UCSD-AML1 (cell line): ENCODE results near the gene GRIK5.

ENCODE experiments used
- DNase-seq: peaks from one replicate; lab custom pipeline; 2025; ENCODE audit not compliant: unreplicated experiment; lab: John Stamatoyannopoulos, UW

The GRIK5 gene

GRCh38 chr19:41959056-41960053, 110.7 kb downstream of the GRIK5 start, which contains the start of gene RABAC1:
Gene RABAC1, minus strand, starts transcription at chr19:41959321. Its CDS starts 29 bp downstream, at chr19:41959292.
- peak; percentile 89 for DNase-seq

- DNase-seq, result peak; percentile 87
These were observed 111.5 kb downstream of the GRIK5 start for GRCh38 chr19:41958367-41959055.

GRCh38 chr19:41957838-41958366, 112.1 kb downstream of the GRIK5 start:
- peak; percentile 76 for DNase-seq

- DNase-seq, result no peak
These were observed 112.7 kb downstream of the GRIK5 start for GRCh38 chr19:41957161-41957837.

- no peak for DNase-seq
These were observed 113.4 kb downstream of the GRIK5 start for GRCh38 chr19:41956621-41957020.

- DNase-seq, result no peak
These were observed 114.5 kb downstream of the GRIK5 start for GRCh38 chr19:41955521-41955920.

- peak; percentile 78 for DNase-seq
These were observed 118.3 kb downstream of the GRIK5 start for GRCh38 chr19:41951686-41952172.
